Hepatocyte (in vitro differentiated cells): Measurements from ENCODE around the gene XPO5. TPM values are rescaled to one million over a fixed set of nuclear protein-coding genes. Genes with fewer than 3 reads are reported as not detected.
"Not testable (repeated sequence)": the region's sequence is repeated elsewhere in the genome, so short reads cannot be mapped to it uniquely, and the experiment has no call there.

Experiments used
- DNase-seq: peaks from one replicate; pipeline ENCODE4 v3.0.0-alpha.2; 2016; ENCODE audit warnings: low spot score
- H2AFZ ChIP-seq: fragments of 200-600 bp; sonication (generic); 2 replicates; pipeline ENCODE4 v1.6.0; 2016; ENCODE audit warnings: antibody characterized with exemption, mild to moderate bottlenecking
- H3K27ac ChIP-seq: fragments of 200-600 bp; sonication (generic); 2 replicates; pipeline ENCODE4 v1.5.1; 2016; ENCODE audit warnings: mild to moderate bottlenecking
- H3K27me3 ChIP-seq: fragments of 200-600 bp; sonication (generic); 2 replicates; pipeline ENCODE4 v1.6.1; 2016
- H3K36me3 ChIP-seq: fragments of 200-600 bp; sonication (generic); replicated peaks from 2 replicates; pipeline ENCODE4 v1.5.1; 2016; ENCODE audit warnings: low read depth; ENCODE audit not compliant: insufficient read depth
- H3K4me1 ChIP-seq: fragments of 200-600 bp; sonication (generic); 2 replicates; pipeline ENCODE4 v1.5.1; 2016; ENCODE audit warnings: mild to moderate bottlenecking, moderate library complexity; ENCODE audit not compliant: insufficient read depth
- H3K4me2 ChIP-seq: fragments of 200-600 bp; sonication (generic); 2 replicates; pipeline ENCODE4 v1.6.0; 2016
- H3K4me3 ChIP-seq: fragments of 200-600 bp; sonication (generic); 2 replicates; pipeline ENCODE4 v1.5.1; 2016; ENCODE audit warnings: mild to moderate bottlenecking
- H3K79me2 ChIP-seq: fragments of 200-600 bp; sonication (generic); 2 replicates; pipeline ENCODE4 v1.6.0; 2017; ENCODE audit warnings: mild to moderate bottlenecking
- H3K9me2 ChIP-seq: fragments of 200-600 bp; sonication (generic); replicated peaks from 2 replicates; pipeline ENCODE4 v1.6.0; 2017; ENCODE audit warnings: mild to moderate bottlenecking; ENCODE audit not compliant: insufficient read depth
- H3K9me3 ChIP-seq: fragments of 200-600 bp; sonication (generic); 2 replicates; pipeline ENCODE4 v1.5.1; 2016; ENCODE audit warnings: low read depth, mild to moderate bottlenecking
- H4K20me1 ChIP-seq: fragments of 200-600 bp; sonication (generic); 2 replicates; pipeline ENCODE4 v1.6.0; 2016; ENCODE audit warnings: mild to moderate bottlenecking; ENCODE audit not compliant: insufficient read depth, poor library complexity, severe bottlenecking
- CTCF ChIP-seq: fragments of 200-600 bp; sonication (generic); IDR thresholded peaks from 2 replicates; pipeline ENCODE4 v1.5.1; 2016; ENCODE audit warnings: antibody characterized with exemption, mild to moderate bottlenecking; ENCODE audit not compliant: poor library complexity
- EZH2 ChIP-seq: fragments of 200-600 bp; sonication (generic); IDR thresholded peaks from 2 replicates; pipeline ENCODE4 v1.6.1; 2016; ENCODE audit warnings: antibody characterized with exemption, mild to moderate bottlenecking, borderline replicate concordance
- EZH2phosphoT487 ChIP-seq: fragments of 200-600 bp; sonication (generic); IDR thresholded peaks from one replicate; pipeline ENCODE4 v1.6.1; 2018; ENCODE audit warnings: antibody characterized with exemption, mild to moderate bottlenecking, low read depth, moderate library complexity; ENCODE audit not compliant: unreplicated experiment, severe bottlenecking
- WGBS: methylation state at CpG from one replicate; pipeline ENCODE4 v1.1.6; 2016; ENCODE audit warnings: low lambda C conversion rate; ENCODE audit errors: missing lambda C conversion rate; 5-methylcytosine and 5-hydroxymethylcytosine counted together
- polyA plus RNA-seq: library from polyadenylated mRNA; unstranded; fragments of >200 nt; fragmentation: Nextera tagmentation; extraction: Ambion mirVana; gene quantifications from 2 replicates; pipeline ENCODE4 v1.2.1, GENCODE V29; 2016
- total RNA-seq: library from RNA; depleted of rRNA; stranded (reverse); fragments of >200 nt; gene quantifications from 2 replicates; pipeline ENCODE4 v1.2.3, GENCODE V29; 2014

The XPO5 gene
- total and polyA plus RNA-seq, 2 experiments from 2014 or later, result 16.2 to 23.4 TPM

DNA sequence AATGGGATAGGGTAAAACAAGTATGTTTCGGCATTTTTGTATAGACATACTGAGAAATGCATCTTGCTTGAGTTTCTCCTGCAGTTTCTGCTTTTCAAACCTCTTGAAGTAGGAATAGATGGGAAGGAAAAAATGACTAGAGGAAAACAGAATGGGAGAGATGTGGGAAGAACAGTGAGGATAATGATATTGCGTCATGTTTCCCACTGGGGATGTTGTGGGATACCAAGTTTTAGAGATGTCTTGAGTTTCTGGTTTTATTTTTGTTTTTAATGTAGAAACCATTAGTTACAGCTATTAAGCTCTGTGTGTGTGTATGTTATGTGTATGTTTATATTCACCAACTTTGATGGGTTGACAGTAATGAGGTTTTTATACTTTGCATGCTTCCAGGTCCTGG is 24.8 kb upstream of the XPO5 start:
- 87% methylated on average over 2 of the region's 2 CpGs for WGBS
- TF ChIP-seq EZH2 (no peak), EZH2phosphoT487 (no peak), CTCF (no peak)
- Histone ChIP-seq H3K27ac (no peak overlapping the region), H3K4me2 (no peak overlapping the region), H3K36me3 (peaks cover 4% of the 10 kb centered on the region), H3K79me2 (no peaks in the 10 kb centered on the region), H2AFZ (no peak overlapping the region), H3K4me3 (no peak overlapping the region), H4K20me1 (no peaks in the 10 kb centered on the region), H3K9me3 (no peaks in the 10 kb centered on the region), H3K27me3 (no peaks in the 10 kb centered on the region), H3K9me2 (no peaks in the 10 kb centered on the region), H3K4me1 (no peaks in the 10 kb centered on the region)
- no peak for DNase-seq

DNA sequence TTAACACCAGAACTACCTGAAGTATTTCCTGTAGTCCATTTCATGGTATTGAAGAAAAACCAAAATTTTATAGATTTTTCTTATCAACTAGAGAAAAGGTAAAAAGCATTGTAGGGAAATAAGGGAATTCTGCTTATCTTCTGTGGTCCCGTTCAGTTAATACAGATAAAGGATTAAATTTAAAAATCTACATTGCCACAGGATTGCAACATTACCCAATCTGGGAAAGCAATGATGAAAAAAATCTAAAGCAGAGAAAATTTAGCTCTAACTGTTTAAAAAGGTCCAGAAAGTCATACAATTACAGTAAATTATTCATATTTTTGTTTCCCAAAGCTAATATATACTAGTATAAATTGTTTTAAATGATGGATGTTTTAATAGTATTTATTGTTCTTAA is 18.1 kb upstream of the XPO5 start:
- 67% methylated on average over 1 of the region's 1 CpG for WGBS
- H3K36me3 ChIP-seq, result no peaks in the 10 kb centered on the region
- TF ChIP-seq EZH2phosphoT487 (no peak), EZH2 (no peak), CTCF (no peak)
- H3K4me3 ChIP-seq, result no peak overlapping the region
- peaks cover 5% of the 10 kb centered on the region for H3K79me2 ChIP-seq
- no peaks in the 10 kb centered on the region for H3K27me3 ChIP-seq
- no peak overlapping the region for H2AFZ ChIP-seq
- H3K4me2 ChIP-seq, result no peak overlapping the region
- no peaks in the 10 kb centered on the region for H3K4me1 ChIP-seq
- no peak overlapping the region for H3K27ac ChIP-seq
- DNase-seq, result no peak
- no peaks in the 10 kb centered on the region for H3K9me3 ChIP-seq
- H4K20me1 ChIP-seq, result no peaks in the 10 kb centered on the region
- no peaks in the 10 kb centered on the region for H3K9me2 ChIP-seq

- not testable (repeated sequence) for H3K4me1 ChIP-seq, H3K79me2 ChIP-seq, H3K27me3 ChIP-seq, H3K4me2 ChIP-seq, H3K27ac ChIP-seq, H3K9me3 ChIP-seq, H3K9me2 ChIP-seq, H3K4me3 ChIP-seq, H2AFZ ChIP-seq, DNase-seq, H3K36me3 ChIP-seq, H4K20me1 ChIP-seq
- 90% methylated on average over 1 of the region's 1 CpG for WGBS
Observed at GRCh38 chr6:43589564-43589963, 13.7 kb upstream of the XPO5 start.

DNA sequence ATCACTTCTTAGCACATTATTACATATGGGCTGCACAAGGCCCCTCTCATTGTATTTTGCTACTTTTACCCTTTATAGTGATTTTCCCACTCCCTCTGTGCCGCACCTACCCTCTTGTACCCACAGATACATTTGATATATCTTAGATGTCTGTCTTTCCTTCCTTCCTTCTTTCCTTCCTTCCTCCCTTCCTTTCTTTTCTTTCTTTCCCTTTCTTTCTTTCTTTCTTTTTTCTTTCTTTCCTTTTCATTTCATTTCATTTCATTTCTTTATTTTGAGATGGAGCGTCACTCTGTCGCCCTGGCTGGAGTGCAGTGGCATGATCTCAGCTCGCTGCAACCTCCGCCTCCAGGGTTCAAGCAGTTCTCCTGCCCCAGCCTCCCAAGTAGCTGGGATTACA is 12.4 kb upstream of the XPO5 start:
- Histone ChIP-seq H3K36me3 (no peaks in the 10 kb centered on the region), H2AFZ (no peak overlapping the region), H3K27ac (no peak overlapping the region), H3K4me3 (no peak overlapping the region), H3K79me2 (peaks cover 5% of the 10 kb centered on the region), H3K27me3 (no peaks in the 10 kb centered on the region), H3K9me3 (no peaks in the 10 kb centered on the region), H3K9me2 (no peaks in the 10 kb centered on the region), H3K4me1 (no peaks in the 10 kb centered on the region), H3K4me2 (no peak overlapping the region), H4K20me1 (no peaks in the 10 kb centered on the region)
- WGBS, result 98% methylated on average over 5 of the region's 5 CpGs
- TF ChIP-seq EZH2, result no peak
- no peak for TF ChIP-seq CTCF
- TF ChIP-seq EZH2phosphoT487, result no peak
- DNase-seq, result no peak
